HUES64 (cell line): ENCODE data around the gene RACGAP1.

Experiments
- H3K27ac ChIP-seq: 2 replicates; pipeline ENCODE4 v1.7.0; 2013; ENCODE audit warnings: low read depth, low read length, inconsistent platforms
- H3K27me3 ChIP-seq: 2 replicates; pipeline ENCODE4 v1.6.1; 2013; ENCODE audit warnings: mild to moderate bottlenecking, low read length; ENCODE audit not compliant: insufficient read depth
- H3K36me3 ChIP-seq: 2 replicates; pipeline ENCODE4 v1.6.1; 2013; ENCODE audit warnings: mild to moderate bottlenecking, low read length; ENCODE audit not compliant: insufficient read depth
- H3K4me1 ChIP-seq: 2 replicates; pipeline ENCODE4 v1.6.1; 2013; ENCODE audit warnings: mild to moderate bottlenecking, low read length, moderate library complexity; ENCODE audit not compliant: insufficient read depth
- H3K4me3 ChIP-seq: 2 replicates; pipeline ENCODE4 v1.5.1; 2013; ENCODE audit warnings: mild to moderate bottlenecking, low read length, moderate library complexity
- H3K9ac ChIP-seq: 2 replicates; pipeline ENCODE4 v1.6.1; 2013; ENCODE audit warnings: mild to moderate bottlenecking, low read depth, low read length
- H3K9me3 ChIP-seq: 2 replicates; pipeline ENCODE4 v1.6.1; 2013; ENCODE audit warnings: low read depth, low read length; ENCODE audit not compliant: insufficient read depth
- WGBS: fragments of 150-250, 120-280 bp; methylation state at CpG from one replicate; pipeline ENCODE4 v1.1.7; 2013; ENCODE audit warnings: missing lambda C conversion rate; 5-methylcytosine and 5-hydroxymethylcytosine counted together

The RACGAP1 gene

DNA sequence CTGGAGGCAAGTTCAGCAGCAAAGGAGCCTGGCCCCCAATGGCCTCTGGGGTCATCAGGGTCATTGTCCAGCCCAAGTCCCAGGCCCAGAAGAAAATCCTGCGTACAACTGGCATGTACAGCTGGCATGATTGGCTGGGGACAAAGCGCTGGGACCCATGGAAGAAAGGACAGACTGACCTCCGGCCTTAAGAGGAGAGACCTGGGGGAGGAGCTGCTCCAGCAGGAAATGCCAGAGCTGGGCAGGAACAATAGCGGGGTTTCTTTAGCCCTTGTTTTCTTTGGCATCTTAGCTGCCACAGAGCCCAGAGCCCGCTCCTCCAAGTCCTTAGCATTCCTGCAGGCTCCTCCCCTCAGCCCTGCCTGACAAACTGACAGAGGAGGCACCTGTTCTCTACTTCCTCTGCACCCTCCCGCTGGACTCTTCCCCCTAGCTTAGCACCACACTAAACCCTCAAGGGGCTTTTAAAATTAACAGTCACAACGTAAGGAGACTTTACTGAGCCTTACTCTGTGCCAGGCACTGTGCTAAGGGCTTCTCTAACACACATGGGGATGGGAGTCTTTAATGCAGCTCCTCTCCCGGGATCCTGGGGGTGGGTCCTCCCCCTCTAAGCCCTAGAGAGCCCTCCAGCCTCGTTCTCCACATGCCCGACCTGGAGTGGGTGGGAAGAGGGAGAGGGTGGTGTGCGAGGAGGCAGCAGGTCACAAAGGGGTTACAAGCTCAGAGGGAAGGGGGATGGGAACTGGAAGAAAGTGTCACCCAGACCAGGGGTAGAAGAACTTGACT, 65.4 kb downstream of the RACGAP1 start:
- H3K27ac ChIP-seq, result no peak overlapping the region
- H3K9me3 ChIP-seq, result no peaks in the 10 kb centered on the region
- no peaks in the 10 kb centered on the region for H3K36me3 ChIP-seq
- H3K4me1 ChIP-seq, result peaks cover 16% of the 10 kb centered on the region
- 19% methylated on average over 11 of the region's 11 CpGs for WGBS
- H3K9ac ChIP-seq, result no peak overlapping the region
- peaks cover 73% of the 10 kb centered on the region for H3K27me3 ChIP-seq
- no peak overlapping the region for H3K4me3 ChIP-seq

DNA sequence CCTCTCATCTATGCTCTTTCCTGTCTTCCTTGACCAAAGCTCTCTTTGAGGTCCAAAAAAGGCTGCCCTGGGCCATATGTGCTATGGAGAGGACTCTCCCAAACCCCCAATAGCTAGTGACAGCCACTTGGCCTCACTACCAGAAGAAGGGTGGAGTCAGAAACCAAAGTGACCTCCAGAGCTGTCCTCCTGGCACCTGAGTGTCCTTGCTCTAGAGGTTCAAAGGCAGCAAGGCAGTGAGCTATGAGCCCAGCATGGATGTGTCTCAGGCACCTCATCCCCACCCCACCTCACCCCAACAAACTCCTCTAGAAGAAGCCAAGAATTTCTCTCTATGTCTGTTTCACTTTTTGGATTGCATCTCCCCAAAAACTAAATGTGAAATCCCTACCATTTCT, 67.7 kb downstream of the RACGAP1 start:
- Histone ChIP-seq H3K4me1 (peaks cover 16% of the 10 kb centered on the region), H3K27ac (no peak overlapping the region), H3K36me3 (no peaks in the 10 kb centered on the region), H3K9ac (no peak overlapping the region), H3K27me3 (peaks cover 72% of the 10 kb centered on the region), H3K9me3 (no peaks in the 10 kb centered on the region), H3K4me3 (no peak overlapping the region)

DNA sequence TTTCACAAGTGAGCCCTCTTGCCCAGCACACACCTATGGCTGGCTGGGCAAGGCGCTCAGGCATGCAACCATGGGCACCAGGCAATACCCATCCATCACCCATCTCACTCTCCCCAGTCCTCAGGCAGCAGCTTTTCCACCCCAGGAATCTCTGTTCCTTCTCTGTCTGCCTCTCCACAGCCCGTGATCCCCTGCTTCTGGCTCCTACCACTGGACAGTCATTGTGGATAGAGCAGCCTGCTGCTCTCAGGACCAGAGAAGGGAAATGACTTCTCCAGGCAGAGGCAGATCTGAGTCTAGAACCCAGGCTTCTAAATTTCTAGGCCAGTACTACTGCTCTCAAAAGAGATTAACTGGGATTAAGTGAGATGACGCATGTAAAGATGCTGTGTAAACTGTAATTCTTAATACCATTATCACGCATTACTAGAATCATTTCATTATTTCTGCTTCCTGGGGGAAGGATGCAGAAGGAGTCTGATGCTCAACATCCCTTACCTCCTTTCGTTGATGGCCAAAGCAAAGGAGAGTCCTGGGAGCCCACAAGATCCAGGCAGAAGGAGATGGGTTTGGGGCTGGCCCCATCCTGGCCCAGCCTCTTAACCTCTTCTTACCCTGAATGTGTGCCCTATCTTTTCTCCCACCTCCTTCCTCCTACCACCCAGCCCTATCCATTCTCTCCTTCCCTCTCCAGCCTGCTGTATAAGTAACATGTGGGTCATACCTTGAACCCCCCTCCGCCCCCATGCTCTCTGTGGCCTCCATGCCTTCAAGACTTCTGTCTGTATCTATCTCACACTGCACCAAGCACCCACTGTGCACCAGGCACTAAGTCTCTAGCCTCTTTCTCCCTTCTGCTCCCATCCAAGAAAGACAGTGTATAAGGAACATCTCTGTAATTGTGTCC, 68.4 kb downstream of the RACGAP1 start:
- Histone ChIP-seq H3K9me3 (no peaks in the 10 kb centered on the region), H3K4me1 (peaks cover 16% of the 10 kb centered on the region), H3K27me3 (peaks cover 65% of the 10 kb centered on the region), H3K9ac (no peak overlapping the region), H3K4me3 (no peak overlapping the region), H3K36me3 (no peaks in the 10 kb centered on the region), H3K27ac (no peak overlapping the region)
- WGBS, result 94% methylated on average over 4 of the region's 6 CpGs

DNA sequence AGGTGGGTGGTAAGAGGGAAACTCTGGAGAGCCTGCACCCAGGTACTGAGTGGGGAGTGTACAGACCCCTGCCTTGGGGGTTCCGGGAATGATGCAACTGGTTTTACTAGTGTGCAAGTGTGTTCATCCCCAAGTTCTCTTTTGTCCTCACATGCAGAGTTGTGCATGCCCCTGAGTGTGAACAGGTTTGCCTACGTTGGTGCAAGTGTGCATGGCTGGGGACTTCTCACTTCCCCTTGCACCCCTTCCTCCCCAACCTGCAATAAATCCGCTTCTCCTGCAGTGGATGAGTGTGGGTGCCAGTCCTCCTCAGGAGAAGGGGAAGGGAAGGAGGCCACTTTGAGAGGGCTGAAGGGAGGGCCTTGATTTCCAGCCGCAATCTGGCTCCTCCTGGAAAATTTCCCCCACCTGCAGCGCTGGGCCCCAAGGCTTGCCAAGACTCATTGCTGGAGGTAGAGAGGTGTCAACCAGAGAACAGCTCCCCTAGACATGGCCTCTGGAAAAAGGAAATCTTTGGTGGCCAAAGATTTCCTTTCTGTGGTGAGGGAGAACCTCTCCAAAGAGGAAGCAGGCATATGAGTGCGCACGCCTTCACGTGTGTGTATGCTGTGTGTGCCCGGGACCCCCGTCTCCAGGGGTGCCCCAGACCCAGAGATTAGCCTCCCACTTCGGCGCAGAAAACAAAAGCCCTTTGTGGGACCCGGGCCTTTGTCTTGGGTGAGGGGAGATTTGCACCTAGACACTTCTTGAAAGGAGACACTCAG, 69.2 kb downstream of the RACGAP1 start:
- H3K4me1 ChIP-seq, result peaks cover 16% of the 10 kb centered on the region
- H3K36me3 ChIP-seq, result no peaks in the 10 kb centered on the region
- WGBS, result 84% methylated on average over 12 of the region's 13 CpGs
- no peak overlapping the region for H3K4me3 ChIP-seq
- no peaks in the 10 kb centered on the region for H3K9me3 ChIP-seq
- no peak overlapping the region for H3K9ac ChIP-seq
- no peak overlapping the region for H3K27ac ChIP-seq
- peaks cover 59% of the 10 kb centered on the region for H3K27me3 ChIP-seq

DNA sequence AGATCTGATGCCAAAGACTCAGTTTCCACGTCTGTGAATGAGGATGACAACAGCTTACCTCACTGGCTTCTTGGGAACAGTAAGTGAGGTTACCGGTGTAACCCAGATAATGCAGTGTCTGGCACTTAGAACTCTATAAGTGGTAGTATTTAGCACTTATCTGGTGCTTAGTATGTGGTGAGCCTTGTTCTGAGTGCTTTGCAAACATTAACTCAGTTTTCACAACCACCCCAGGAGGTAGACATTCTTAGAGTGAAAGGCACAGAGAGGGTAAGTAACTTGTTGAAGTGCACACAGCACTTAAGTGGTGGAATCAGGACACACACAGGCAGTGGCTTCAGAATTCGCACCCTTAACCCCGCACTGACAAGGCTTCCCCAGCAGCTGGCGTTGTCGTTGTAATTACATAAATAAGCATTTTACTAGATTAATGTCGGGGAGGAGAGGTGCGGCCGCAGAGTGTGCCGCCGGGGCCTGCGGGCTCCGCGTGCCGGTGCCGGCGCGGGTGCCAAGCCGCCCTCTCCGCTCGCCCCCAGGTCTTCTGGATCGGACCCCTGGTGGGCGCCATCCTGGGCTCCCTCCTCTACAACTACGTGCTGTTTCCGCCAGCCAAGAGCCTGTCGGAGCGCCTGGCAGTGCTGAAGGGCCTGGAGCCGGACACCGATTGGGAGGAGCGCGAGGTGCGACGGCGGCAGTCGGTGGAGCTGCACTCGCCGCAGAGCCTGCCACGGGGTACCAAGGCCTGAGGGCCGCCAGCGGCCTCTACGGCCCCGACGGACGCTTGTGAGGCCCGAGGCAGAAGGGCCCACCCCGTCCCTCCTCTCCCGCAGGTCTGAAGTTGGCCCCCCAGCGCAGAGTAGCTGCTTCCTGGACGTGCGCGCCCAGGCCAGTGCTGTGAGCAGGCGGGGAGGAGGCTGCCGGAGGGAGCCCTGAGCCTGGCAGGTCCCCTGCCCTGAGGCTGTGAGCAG, 70.1 kb downstream of the RACGAP1 start:
- 83% methylated on average over 53 of the region's 53 CpGs for WGBS
- H3K27me3 ChIP-seq, result peaks cover 49% of the 10 kb centered on the region

DNA sequence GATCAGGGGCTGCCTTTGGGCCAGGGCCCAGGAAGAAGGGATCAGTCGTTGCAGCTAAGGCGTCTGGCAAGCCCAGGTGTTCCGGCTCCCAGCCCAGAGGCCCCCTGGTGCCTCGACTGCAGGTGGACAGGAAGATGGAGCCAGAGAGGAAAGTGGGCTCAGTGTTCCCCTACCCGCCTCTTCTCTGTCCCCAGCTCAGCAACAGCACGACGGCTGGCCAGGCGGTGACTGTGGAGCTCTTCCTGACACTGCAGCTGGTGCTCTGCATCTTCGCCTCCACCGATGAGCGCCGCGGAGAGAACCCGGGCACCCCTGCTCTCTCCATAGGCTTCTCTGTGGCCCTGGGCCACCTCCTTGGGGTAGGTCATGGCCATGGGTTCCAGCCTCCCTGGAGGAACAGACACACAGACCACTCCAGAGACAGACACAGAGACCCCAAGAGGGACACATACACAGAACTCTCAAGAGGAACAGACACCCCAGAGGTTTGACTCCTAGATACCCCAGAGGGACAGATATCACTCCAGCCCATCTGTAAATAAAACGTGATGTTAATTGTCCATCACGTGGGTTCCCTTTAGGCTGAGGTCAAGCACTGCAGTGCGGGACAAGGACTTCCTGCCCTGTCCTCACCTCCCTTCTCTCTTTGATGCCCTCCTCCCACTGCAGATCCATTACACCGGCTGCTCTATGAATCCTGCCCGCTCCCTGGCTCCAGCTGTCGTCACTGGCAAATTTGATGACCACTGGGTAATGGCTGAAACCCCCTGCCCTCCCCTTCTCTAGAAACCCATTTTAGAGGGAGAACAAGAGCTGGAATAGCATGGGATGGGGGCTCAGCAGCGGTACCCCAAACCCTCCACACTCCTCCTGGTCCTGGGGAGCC, 71.1 kb downstream of the RACGAP1 start:
- Histone ChIP-seq H3K4me1 (peaks cover 3% of the 10 kb centered on the region), H3K4me3 (no peak overlapping the region), H3K9me3 (no peaks in the 10 kb centered on the region), H3K27me3 (peaks cover 40% of the 10 kb centered on the region), H3K27ac (no peak overlapping the region), H3K9ac (no peak overlapping the region), H3K36me3 (no peaks in the 10 kb centered on the region)
- WGBS, result 90% methylated on average over 21 of the region's 21 CpGs

More for the DNA sequence above, 70.1 kb downstream of the RACGAP1 start:
- no peak overlapping the region for H3K9ac ChIP-seq
- H3K9me3 ChIP-seq, result no peaks in the 10 kb centered on the region
- no peak overlapping the region for H3K4me3 ChIP-seq
- no peaks in the 10 kb centered on the region for H3K36me3 ChIP-seq
- peaks cover 12% of the 10 kb centered on the region for H3K4me1 ChIP-seq
- no peak overlapping the region for H3K27ac ChIP-seq

DNA sequence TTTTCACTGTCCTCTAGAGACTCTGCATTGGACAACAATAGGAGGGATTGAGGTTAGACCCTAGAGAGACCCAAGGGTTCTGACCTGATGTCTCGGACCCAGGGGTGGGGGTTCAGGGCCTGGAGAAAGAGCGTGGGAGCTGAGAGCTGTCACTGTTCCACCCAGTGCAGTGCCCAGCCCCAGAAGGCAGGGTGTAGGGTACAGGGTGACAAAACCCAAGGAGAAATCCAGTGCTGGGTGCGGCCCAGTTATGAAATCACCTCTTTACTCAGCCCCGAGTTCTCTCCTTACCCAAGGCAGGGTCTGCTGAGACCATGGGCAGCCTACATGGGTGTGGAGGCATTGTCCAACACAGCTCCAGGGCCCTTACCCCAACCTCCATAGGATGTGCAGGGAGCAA, 72.1 kb downstream of the RACGAP1 start:
- H3K9ac ChIP-seq, result no peak overlapping the region
- no peak overlapping the region for H3K4me3 ChIP-seq
- no peak overlapping the region for H3K27ac ChIP-seq
- peaks cover 29% of the 10 kb centered on the region for H3K27me3 ChIP-seq
- 95% methylated on average over 4 of the region's 4 CpGs for WGBS
- H3K4me1 ChIP-seq, result no peaks in the 10 kb centered on the region
- no peaks in the 10 kb centered on the region for H3K36me3 ChIP-seq
- no peaks in the 10 kb centered on the region for H3K9me3 ChIP-seq

DNA sequence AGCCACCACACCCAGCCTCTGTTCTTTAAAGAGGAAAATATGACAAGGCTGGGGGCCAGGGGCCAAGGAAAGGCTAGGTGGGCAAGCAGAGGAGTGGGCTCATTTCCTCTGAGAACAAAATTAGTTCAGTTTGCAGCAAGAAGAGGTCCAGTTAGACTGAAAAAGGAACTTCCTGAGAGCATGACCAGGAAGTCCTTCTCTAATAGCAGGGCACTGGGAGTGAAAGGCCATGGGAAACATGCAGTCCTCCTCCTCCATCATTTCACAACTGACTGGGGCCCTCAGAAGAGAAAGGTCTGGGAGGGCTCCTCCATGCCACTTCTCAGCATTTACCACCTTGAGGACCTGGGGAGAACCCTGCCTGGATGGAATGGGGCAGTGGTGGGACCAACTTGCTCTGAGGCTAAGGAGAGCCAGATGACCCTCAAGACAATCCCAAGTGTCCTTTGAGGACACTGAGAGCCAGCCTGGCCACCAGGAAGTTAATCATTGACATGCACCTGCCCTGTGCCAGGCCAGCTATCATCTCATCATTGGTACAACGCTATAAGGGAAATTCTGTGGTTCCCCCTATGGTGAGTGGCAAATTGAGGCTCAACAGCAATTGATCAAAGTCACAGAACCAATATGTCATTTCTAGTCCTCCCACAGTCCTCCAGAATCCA, 72.8 kb downstream of the RACGAP1 start:
- no peak overlapping the region for H3K9ac ChIP-seq
- 74% methylated on average over 1 of the region's 1 CpG for WGBS

DNA sequence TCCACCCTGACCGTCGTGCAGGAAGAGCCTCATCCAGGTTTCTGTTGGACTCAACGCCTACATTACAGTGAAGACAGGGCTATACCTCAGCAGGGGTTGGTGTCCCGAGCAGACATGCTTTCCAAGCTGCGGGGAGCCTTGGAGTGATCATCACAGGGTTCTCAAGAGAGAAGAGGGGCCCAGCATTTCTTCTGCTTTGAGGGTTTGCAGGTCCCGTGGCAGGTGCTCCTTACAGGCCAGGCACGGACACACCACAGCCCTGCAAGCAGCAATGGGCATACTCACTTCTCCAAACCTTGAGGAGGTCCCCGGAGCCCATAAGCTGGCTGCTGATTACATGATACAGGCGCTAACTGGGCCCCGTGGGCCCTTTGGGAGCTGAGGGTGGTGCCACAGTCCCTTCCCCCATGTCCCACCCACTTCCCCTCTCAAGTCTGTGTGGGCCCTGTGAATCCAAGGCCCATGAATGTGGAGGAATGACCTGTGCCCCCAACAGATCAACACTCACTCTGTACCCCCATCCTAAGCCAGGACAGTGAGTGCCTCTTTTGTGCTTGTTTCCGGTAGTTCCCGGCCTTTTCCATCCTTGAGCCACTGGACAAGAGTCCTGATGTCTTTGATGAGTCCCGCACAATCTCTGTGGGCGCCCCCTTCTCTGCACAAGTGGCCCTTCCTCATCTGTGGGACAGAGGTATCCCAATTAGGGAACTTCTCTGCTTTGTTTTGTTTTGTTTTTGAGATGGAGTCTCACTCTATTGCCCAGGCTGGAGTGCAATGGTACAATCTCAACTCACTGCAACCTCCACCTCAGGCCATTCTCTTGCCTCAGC, 73.7 kb downstream of the RACGAP1 start:
- Histone ChIP-seq H3K27ac (no peak overlapping the region), H3K9ac (no peak overlapping the region), H3K4me3 (no peak overlapping the region), H3K36me3 (no peaks in the 10 kb centered on the region), H3K4me1 (0 out of 2 replicates have a peak, but pooled peaks cover 2% of the 10 kb centered on the region), H3K9me3 (no peaks in the 10 kb centered on the region), H3K27me3 (peaks cover 21% of the 10 kb centered on the region)
- 85% methylated on average over 14 of the region's 14 CpGs for WGBS

More for the DNA sequence above, 72.8 kb downstream of the RACGAP1 start:
- Histone ChIP-seq H3K27me3 (peaks cover 25% of the 10 kb centered on the region), H3K4me1 (0 out of 2 replicates have a peak, but pooled peaks cover 2% of the 10 kb centered on the region), H3K36me3 (no peaks in the 10 kb centered on the region), H3K27ac (no peak overlapping the region), H3K9me3 (no peaks in the 10 kb centered on the region), H3K4me3 (no peak overlapping the region)
